GM18868 (cell line): Measurements from ENCODE around the gene C10orf62.
"Not testable (repeated sequence)": the region's sequence is repeated elsewhere in the genome, so short reads cannot be mapped to it uniquely, and the experiment has no call there.

ENCODE experiments used
- ATAC-seq: cut with Tn5 transposase; IDR thresholded peaks from one replicate; pipeline ENCODE4 v1.9.1; 2021; ENCODE audit warnings: mild to moderate bottlenecking, moderate library complexity; ENCODE audit not compliant: unreplicated experiment

The C10orf62 gene

GRCh38 chr10:97564776-97565175, 24.7 kb upstream of the C10orf62 start:
- no peak for ATAC-seq

GRCh38 chr10:97566336-97566996, 23.1 kb upstream of the C10orf62 start:
- no peak for ATAC-seq

GRCh38 chr10:97567891-97568290, 21.6 kb upstream of the C10orf62 start:
- no peak for ATAC-seq

- ATAC-seq, result no peak
Observed at GRCh38 chr10:97570146-97570788, 19.3 kb upstream of the C10orf62 start.

GRCh38 chr10:97570789-97571471, 18.6 kb upstream of the C10orf62 start:
- ATAC-seq, result no peak

- ATAC-seq, result no peak
Observed at GRCh38 chr10:97571622-97572021, 17.9 kb upstream of the C10orf62 start.

- no peak for ATAC-seq
Observed at GRCh38 chr10:97572214-97572989, 17.1 kb upstream of the C10orf62 start, which contains the start of gene ANKRD2. Gene ANKRD2, plus strand, starts transcription at chr10:97572779. Its CDS starts 10 bp downstream, at chr10:97572789.

GRCh38 chr10:97573021-97573420, 16.5 kb upstream of the C10orf62 start:
- no peak for ATAC-seq

GRCh38 chr10:97573672-97574071, 15.8 kb upstream of the C10orf62 start:
- no peak for ATAC-seq

GRCh38 chr10:97574374-97575126, 15.0 kb upstream of the C10orf62 start:
- ATAC-seq, result no peak

GRCh38 chr10:97575127-97575668, 14.3 kb upstream of the C10orf62 start:
- ATAC-seq, result no peak

GRCh38 chr10:97576487-97576886, 13.0 kb upstream of the C10orf62 start:
- not testable (repeated sequence) for ATAC-seq

- no peak for ATAC-seq
Observed at GRCh38 chr10:97577701-97578100, 11.8 kb upstream of the C10orf62 start.

- ATAC-seq, result no peak
Observed at GRCh38 chr10:97578171-97578844, 11.2 kb upstream of the C10orf62 start.

- no peak for ATAC-seq
Observed at GRCh38 chr10:97580421-97581367, 8.8 kb upstream of the C10orf62 start.

GRCh38 chr10:97582169-97582568, 7.4 kb upstream of the C10orf62 start:
- ATAC-seq, result no peak

- ATAC-seq, result no peak
Observed at GRCh38 chr10:97583476-97583875, 6.0 kb upstream of the C10orf62 start.

- no peak for ATAC-seq
Observed at GRCh38 chr10:97584060-97584797, 5.3 kb upstream of the C10orf62 start, which contains the start of gene HOGA1. Gene HOGA1, plus strand, starts transcription at chr10:97584389. Its CDS starts 315 bp downstream, at chr10:97584704.
